GM12873 (cell line): ENCODE results near the gene GHR.

Experiments
- CTCF ChIP-seq: IDR thresholded peaks from 2 replicates; pipeline ENCODE4 v1.5.1; 2012; ENCODE audit warnings: low read depth, mild to moderate bottlenecking, moderate library complexity, low read length, control low read depth; ENCODE audit not compliant: insufficient read depth; ENCODE audit errors: missing control alignments

GHR gene

GRCh38 chr5:42620579-42621216 lies 197.5 kb downstream of the GHR start:
- TF ChIP-seq CTCF: no peak

GRCh38 chr5:42621242-42621641 lies 198.0 kb downstream of the GHR start:
- no peak for TF ChIP-seq CTCF

- no peak for TF ChIP-seq CTCF
Measured at GRCh38 chr5:42621662-42622061, 198.4 kb downstream of the GHR start.

- no peak for TF ChIP-seq CTCF
Measured at GRCh38 chr5:42624912-42625311, 201.7 kb downstream of the GHR start.

- no peak for TF ChIP-seq CTCF
Measured at GRCh38 chr5:42626462-42626861, 203.2 kb downstream of the GHR start.

- TF ChIP-seq CTCF: no peak
Measured at GRCh38 chr5:42628821-42629220, 205.6 kb downstream of the GHR start.

GRCh38 chr5:42629284-42629683 lies 206.0 kb downstream of the GHR start:
- TF ChIP-seq CTCF: no peak
